Duodenal mucosa (tissue), 2 donors: ENCODE data around the gene RFT1.
A peak's percentile ranks its signal among the peaks of the same experiment; 100 is the strongest.

Experiments used
- H3K27ac ChIP-seq: one replicate; pipeline ENCODE4 v1.7.0; 2013; ENCODE audit warnings: low read depth, low read length
- H3K27me3 ChIP-seq, 2 donors: one replicate each; pipeline ENCODE4 v1.7.0; 2013; ENCODE audit warnings: low read length in 2 of 2, control low read depth in 1 of 2; ENCODE audit not compliant: insufficient read depth in 2 of 2, control insufficient read depth in 1 of 2
- H3K36me3 ChIP-seq, 2 donors: one replicate each; pipeline ENCODE4 v1.7.0; 2013; ENCODE audit warnings: low read length in 2 of 2, control low read depth in 1 of 2; ENCODE audit not compliant: insufficient read depth in 2 of 2, control insufficient read depth in 1 of 2
- H3K4me1 ChIP-seq, 2 donors: one replicate each; pipeline ENCODE4 v1.7.0; 2013; ENCODE audit warnings: low read length in 2 of 2, control low read depth in 1 of 2; ENCODE audit not compliant: insufficient read depth in 2 of 2, control insufficient read depth in 1 of 2
- H3K4me3 ChIP-seq, 2 donors: one replicate each; pipeline ENCODE4 v1.7.0; 2013; ENCODE audit warnings: low read length in 2 of 2, low read depth in 1 of 2
- H3K9ac ChIP-seq, 2 donors: one replicate each; pipeline ENCODE4 v1.7.0; 2013; ENCODE audit warnings: low read length in 2 of 2, low read depth in 1 of 2
- H3K9me3 ChIP-seq, 2 donors: one replicate each; pipeline ENCODE4 v1.7.0; 2013; ENCODE audit warnings: low read length in 2 of 2, control low read depth in 1 of 2; ENCODE audit not compliant: control insufficient read depth in 1 of 2

Gene RFT1

GRCh38 chr3:53080612-53081205, 49.5 kb downstream of the RFT1 start:
- Histone ChIP-seq H3K4me1 (no peaks in the 10 kb centered on the region), H3K9me3 (no peaks in the 10 kb centered on the region), H3K27ac (no peak overlapping the region), H3K4me3 (no peak overlapping the region), H3K27me3 (no peaks in the 10 kb centered on the region), H3K36me3 (peaks cover 3 to 8% of the 10 kb centered on the region in 2 donors), H3K9ac (no peak overlapping the region)

- no peak overlapping the region for H3K27ac ChIP-seq
- no peak overlapping the region for H3K9ac ChIP-seq
- no peak overlapping the region for H3K4me3 ChIP-seq
- no peaks in the 10 kb centered on the region for H3K9me3 ChIP-seq
- no peaks in the 10 kb centered on the region for H3K4me1 ChIP-seq
- H3K36me3 ChIP-seq = peaks cover 0 to 3% of the 10 kb centered on the region in 2 donors
- H3K27me3 ChIP-seq = no peaks in the 10 kb centered on the region
Measured at GRCh38 chr3:53079791-53080555, 50.3 kb downstream of the RFT1 start.

GRCh38 chr3:53079147-53079546, 51.1 kb downstream of the RFT1 start:
- Histone ChIP-seq H3K9ac (no peak overlapping the region), H3K9me3 (no peaks in the 10 kb centered on the region), H3K27me3 (no peaks in the 10 kb centered on the region), H3K4me3 (no peak overlapping the region), H3K27ac (no peak overlapping the region), H3K4me1 (no peaks in the 10 kb centered on the region), H3K36me3 (no peaks in the 10 kb centered on the region)

GRCh38 chr3:53078656-53079055, 51.6 kb downstream of the RFT1 start:
- Histone ChIP-seq H3K36me3 (no peaks in the 10 kb centered on the region), H3K4me1 (peaks cover under 1 to 1% of the 10 kb centered on the region in 2 donors), H3K4me3 (no peak overlapping the region), H3K9me3 (no peaks in the 10 kb centered on the region), H3K27ac (no peak overlapping the region), H3K27me3 (no peaks in the 10 kb centered on the region), H3K9ac (no peak overlapping the region)

GRCh38 chr3:53077476-53078220, 52.6 kb downstream of the RFT1 start:
- H3K9me3 ChIP-seq = no peaks in the 10 kb centered on the region
- no peaks in the 10 kb centered on the region for H3K36me3 ChIP-seq
- peaks cover 5% of the 10 kb centered on the region in 2 donors for H3K4me1 ChIP-seq
- no peaks in the 10 kb centered on the region for H3K27me3 ChIP-seq
- no peak overlapping the region for H3K4me3 ChIP-seq
- H3K9ac ChIP-seq = no peak overlapping the region
- no peak overlapping the region for H3K27ac ChIP-seq

- Histone ChIP-seq H3K4me3 (no peak overlapping the region), H3K4me1 (peaks cover 10 to 15% of the 10 kb centered on the region in 2 donors), H3K9me3 (no peaks in the 10 kb centered on the region), H3K27ac (no peak overlapping the region), H3K9ac (no peak overlapping the region), H3K36me3 (no peaks in the 10 kb centered on the region), H3K27me3 (no peaks in the 10 kb centered on the region)
Measured at GRCh38 chr3:53075743-53076140, 54.5 kb downstream of the RFT1 start.

- Histone ChIP-seq H3K9ac (no peak overlapping the region), H3K9me3 (no peaks in the 10 kb centered on the region), H3K36me3 (no peaks in the 10 kb centered on the region), H3K27ac (no peak overlapping the region), H3K27me3 (no peaks in the 10 kb centered on the region), H3K4me3 (no peak overlapping the region), H3K4me1 (peaks cover 10 to 15% of the 10 kb centered on the region in 2 donors)
Measured at GRCh38 chr3:53074761-53075742, 55.2 kb downstream of the RFT1 start.

- H3K27ac ChIP-seq = no peak overlapping the region
- no peaks in the 10 kb centered on the region for H3K36me3 ChIP-seq
- no peaks in the 10 kb centered on the region for H3K27me3 ChIP-seq
- no peak overlapping the region for H3K9ac ChIP-seq
- H3K4me1 ChIP-seq = peaks cover 10 to 15% of the 10 kb centered on the region in 2 donors
- no peaks in the 10 kb centered on the region for H3K9me3 ChIP-seq
- H3K4me3 ChIP-seq = no peak overlapping the region
Measured at GRCh38 chr3:53074366-53074696, 55.9 kb downstream of the RFT1 start.

- Histone ChIP-seq H3K27me3 (no peaks in the 10 kb centered on the region), H3K4me1 (peaks cover 10 to 15% of the 10 kb centered on the region in 2 donors), H3K36me3 (no peaks in the 10 kb centered on the region), H3K27ac (no peak overlapping the region), H3K9ac (peak overlapping the region; percentile 6 to 67), H3K9me3 (no peaks in the 10 kb centered on the region), H3K4me3 (peak overlapping the region; percentile 85 to 87)
Measured at GRCh38 chr3:53073553-53074365, 56.5 kb downstream of the RFT1 start.
